Ishikawa (cell line): Measurements from ENCODE around the gene NECTIN2.
"Not testable (repeated sequence)": the region's sequence is repeated elsewhere in the genome, so short reads cannot be mapped to it uniquely, and the experiment has no call there.

Source experiments
- CEBPB ChIP-seq: IDR thresholded peaks from 2 replicates; pipeline ENCODE4 v1.6.1; 2012
- CREB1 ChIP-seq: IDR thresholded peaks from 2 replicates; pipeline ENCODE4 v1.6.1; 2012; ENCODE audit warnings: low read depth
- EP300 ChIP-seq: IDR thresholded peaks from 2 replicates; pipeline ENCODE4 v1.6.1; 2012; ENCODE audit warnings: borderline replicate concordance
- FOXM1 ChIP-seq: IDR thresholded peaks from 2 replicates; pipeline ENCODE4 v1.6.1; 2012; ENCODE audit warnings: low read depth, borderline replicate concordance
- REST ChIP-seq: IDR thresholded peaks from 2 replicates; pipeline ENCODE4 v1.6.1; 2012; ENCODE audit warnings: low read depth, mild to moderate bottlenecking
- TAF1 ChIP-seq: IDR thresholded peaks from 2 replicates; pipeline ENCODE4 v1.6.1; 2012; ENCODE audit warnings: low read depth, mild to moderate bottlenecking
- ZBTB7A ChIP-seq: IDR thresholded peaks from 2 replicates; pipeline ENCODE4 v1.6.1; 2012; ENCODE audit warnings: low read depth
- TF ChIP-seq, protein P1 (sequence below): IDR thresholded peaks from 2 replicates; pipeline ENCODE4 v1.6.1; 2012
- TF ChIP-seq, protein P2 (sequence below): IDR thresholded peaks from 2 replicates; pipeline ENCODE4 v1.6.1; 2012

DNA sequence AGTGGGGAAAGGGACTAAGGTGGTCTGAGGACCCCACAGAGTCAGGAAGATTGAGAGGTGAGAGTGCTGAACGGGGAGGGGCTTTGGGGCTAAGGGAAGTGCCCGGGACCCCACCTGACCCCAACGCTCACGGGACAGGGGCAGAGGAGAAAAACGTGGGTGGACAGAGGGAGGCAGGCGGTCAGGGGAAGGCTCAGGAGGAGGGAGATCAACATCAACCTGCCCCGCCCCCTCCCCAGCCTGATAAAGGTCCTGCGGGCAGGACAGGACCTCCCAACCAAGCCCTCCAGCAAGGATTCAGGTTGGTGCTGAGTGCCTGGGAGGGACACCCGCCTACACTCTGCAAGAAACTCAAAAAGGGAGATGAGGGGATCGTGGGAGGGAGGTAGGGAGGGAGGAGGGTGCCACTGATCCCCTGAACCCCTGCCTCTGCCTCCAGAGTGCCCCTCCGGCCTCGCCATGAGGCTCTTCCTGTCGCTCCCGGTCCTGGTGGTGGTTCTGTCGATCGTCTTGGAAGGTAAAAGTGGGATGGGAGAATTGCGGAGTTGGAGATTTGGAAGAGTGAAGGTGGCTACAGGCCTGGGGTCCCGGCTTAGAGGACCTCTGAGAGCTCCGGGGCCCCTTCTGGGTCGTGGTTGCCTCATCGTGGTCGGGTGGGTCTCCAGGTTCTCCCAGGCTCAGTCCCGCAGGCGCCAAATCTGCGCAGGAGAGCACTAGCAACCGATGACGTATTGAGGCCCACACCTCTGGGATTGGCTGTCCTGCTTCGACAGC, 68.5 kb downstream of the NECTIN2 start, which contains the start of gene APOC1:
- TF ChIP-seq REST, EP300, CEBPB, TAF1, FOXM1: not testable (repeated sequence)
- TF ChIP-seq CREB1, result peak; percentile 90
- TF ChIP-seq, protein P1, sequence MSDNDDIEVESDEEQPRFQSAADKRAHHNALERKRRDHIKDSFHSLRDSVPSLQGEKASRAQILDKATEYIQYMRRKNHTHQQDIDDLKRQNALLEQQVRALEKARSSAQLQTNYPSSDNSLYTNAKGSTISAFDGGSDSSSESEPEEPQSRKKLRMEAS, result not testable (repeated sequence)
- TF ChIP-seq, protein P2, sequence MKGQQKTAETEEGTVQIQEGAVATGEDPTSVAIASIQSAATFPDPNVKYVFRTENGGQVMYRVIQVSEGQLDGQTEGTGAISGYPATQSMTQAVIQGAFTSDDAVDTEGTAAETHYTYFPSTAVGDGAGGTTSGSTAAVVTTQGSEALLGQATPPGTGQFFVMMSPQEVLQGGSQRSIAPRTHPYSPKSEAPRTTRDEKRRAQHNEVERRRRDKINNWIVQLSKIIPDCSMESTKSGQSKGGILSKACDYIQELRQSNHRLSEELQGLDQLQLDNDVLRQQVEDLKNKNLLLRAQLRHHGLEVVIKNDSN, result not testable (repeated sequence)
- peak; percentile 54; the same call in 1 of the 2 replicates for TF ChIP-seq ZBTB7A
